ENCODE data around the gene COL25A1.

The COL25A1 gene

DNA sequence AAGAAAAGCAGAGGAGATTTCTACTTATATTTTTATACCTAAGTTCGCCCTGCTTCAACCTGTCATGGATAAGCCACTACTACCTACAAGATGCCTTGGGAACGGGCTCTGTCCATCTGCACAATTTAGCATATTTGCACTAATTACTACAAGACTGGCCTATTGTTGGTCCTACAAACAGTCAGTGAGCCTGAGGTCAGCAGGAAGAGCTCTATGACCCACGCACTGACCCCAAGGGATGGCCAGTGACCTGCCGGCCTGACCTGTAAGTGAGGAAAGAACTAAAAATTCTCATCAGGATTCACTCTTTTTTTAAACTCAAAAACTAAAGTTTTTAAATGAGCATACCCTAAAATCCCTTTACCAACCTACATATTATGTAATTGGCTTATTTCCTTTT is 142.0 kb downstream of the COL25A1 start:
- TF ChIP-seq CTCF (IDR thresholded peaks at IDR 0.05; ENCODE audit: low read depth, low read length) = no peak
- TF ChIP-seq EZH2phosphoT487 (IDR thresholded peaks at IDR 0.05; ENCODE audit: low read depth) = no peak
- H3K4me2 ChIP-seq (ENCODE audit: low read length) = no peak overlapping the region
- H3K27ac ChIP-seq (ENCODE audit: low read length) = no peak overlapping the region
- no peaks in the 10 kb centered on the region for H3K9me3 ChIP-seq (ENCODE audit: insufficient read depth, low read length)
- H3K4me1 ChIP-seq (ENCODE audit: low read length) = no peaks in the 10 kb centered on the region
- H3K27me3 ChIP-seq (ENCODE audit: low read depth, low read length) = no peaks in the 10 kb centered on the region
- H3K4me3 ChIP-seq (ENCODE audit: low read length) = no peak overlapping the region
- no peak overlapping the region for H3K9ac ChIP-seq (ENCODE audit: low read length)
- H3K36me3 ChIP-seq (replicated peaks; ENCODE audit: low read depth, low read length) = no peaks in the 10 kb centered on the region
- no peaks in the 10 kb centered on the region for H3K79me2 ChIP-seq (ENCODE audit: low read length)
- no peak overlapping the region for H2AFZ ChIP-seq (ENCODE audit: low read depth, low read length)
- H4K20me1 ChIP-seq (ENCODE audit: insufficient read depth, low read length) = no peaks in the 10 kb centered on the region

GRCh38 chr4:109157696-109158095 is 144.8 kb downstream of the COL25A1 start:
- no peaks in the 10 kb centered on the region for H3K36me3 ChIP-seq (replicated peaks; ENCODE audit: low read depth, low read length)
- no peaks in the 10 kb centered on the region for H3K27me3 ChIP-seq (ENCODE audit: low read depth, low read length)
- TF ChIP-seq EZH2phosphoT487 (IDR thresholded peaks at IDR 0.05; ENCODE audit: low read depth) (no peak), CTCF (IDR thresholded peaks at IDR 0.05; ENCODE audit: low read depth, low read length) (no peak)
- H2AFZ ChIP-seq (ENCODE audit: low read depth, low read length) = no peak overlapping the region
- H3K9ac ChIP-seq (ENCODE audit: low read length) = no peak overlapping the region
- H4K20me1 ChIP-seq (ENCODE audit: insufficient read depth, low read length) = no peaks in the 10 kb centered on the region
- H3K79me2 ChIP-seq (ENCODE audit: low read length) = no peaks in the 10 kb centered on the region
- H3K4me3 ChIP-seq (ENCODE audit: low read length) = no peak overlapping the region
- no peaks in the 10 kb centered on the region for H3K4me1 ChIP-seq (ENCODE audit: low read length)
- no peak overlapping the region for H3K27ac ChIP-seq (ENCODE audit: low read length)
- H3K9me3 ChIP-seq (ENCODE audit: insufficient read depth, low read length) = no peaks in the 10 kb centered on the region
- H3K4me2 ChIP-seq (ENCODE audit: low read length) = no peak overlapping the region

- H3K79me2 ChIP-seq (ENCODE audit: low read length) = no peaks in the 10 kb centered on the region
- H3K4me1 ChIP-seq (ENCODE audit: low read length) = no peaks in the 10 kb centered on the region
- H2AFZ ChIP-seq (ENCODE audit: low read depth, low read length) = no peak overlapping the region
- H3K9ac ChIP-seq (ENCODE audit: low read length) = no peak overlapping the region
- no peaks in the 10 kb centered on the region for H4K20me1 ChIP-seq (ENCODE audit: insufficient read depth, low read length)
- no peak overlapping the region for H3K4me2 ChIP-seq (ENCODE audit: low read length)
- no peak for TF ChIP-seq EZH2phosphoT487 (IDR thresholded peaks at IDR 0.05; ENCODE audit: low read depth)
- no peak for TF ChIP-seq CTCF (IDR thresholded peaks at IDR 0.05; ENCODE audit: low read depth, low read length)
- no peak overlapping the region for H3K27ac ChIP-seq (ENCODE audit: low read length)
- no peaks in the 10 kb centered on the region for H3K9me3 ChIP-seq (ENCODE audit: insufficient read depth, low read length)
- H3K4me3 ChIP-seq (ENCODE audit: low read length) = no peak overlapping the region
- no peaks in the 10 kb centered on the region for H3K36me3 ChIP-seq (replicated peaks; ENCODE audit: low read depth, low read length)
- no peaks in the 10 kb centered on the region for H3K27me3 ChIP-seq (ENCODE audit: low read depth, low read length)
Measured at GRCh38 chr4:109157205-109157604, 145.3 kb downstream of the COL25A1 start.

DNA sequence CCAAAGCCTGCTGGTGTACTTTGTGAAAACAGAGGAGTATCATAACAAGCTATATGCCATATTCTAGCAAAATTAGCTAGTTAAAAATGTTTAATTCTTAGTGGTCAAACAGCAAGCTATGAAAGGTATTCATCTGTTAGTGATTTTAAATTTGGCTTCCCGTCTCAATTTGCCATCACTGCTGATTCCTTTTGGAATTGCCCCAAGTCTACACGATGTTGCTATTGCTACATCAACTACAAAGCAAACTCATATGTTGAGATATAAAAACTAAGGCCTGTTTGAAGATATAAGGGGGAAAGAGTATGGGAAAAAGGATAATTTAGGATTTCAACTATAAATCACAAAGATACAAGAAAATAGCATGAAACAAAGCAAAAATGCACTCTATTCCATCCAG is 146.1 kb downstream of the COL25A1 start:
- no peaks in the 10 kb centered on the region for H3K27me3 ChIP-seq (ENCODE audit: low read depth, low read length)
- no peak overlapping the region for H2AFZ ChIP-seq (ENCODE audit: low read depth, low read length)
- no peaks in the 10 kb centered on the region for H4K20me1 ChIP-seq (ENCODE audit: insufficient read depth, low read length)

More for the DNA sequence above, 146.1 kb downstream of the COL25A1 start:
- Histone ChIP-seq H3K4me3 (ENCODE audit: low read length) (no peak overlapping the region), H3K4me2 (ENCODE audit: low read length) (no peak overlapping the region), H3K79me2 (ENCODE audit: low read length) (no peaks in the 10 kb centered on the region), H3K4me1 (ENCODE audit: low read length) (no peaks in the 10 kb centered on the region), H3K9ac (ENCODE audit: low read length) (no peak overlapping the region), H3K9me3 (ENCODE audit: insufficient read depth, low read length) (no peaks in the 10 kb centered on the region), H3K27ac (ENCODE audit: low read length) (no peak overlapping the region), H3K36me3 (replicated peaks; ENCODE audit: low read depth, low read length) (no peaks in the 10 kb centered on the region)
- no peak for TF ChIP-seq EZH2phosphoT487 (IDR thresholded peaks at IDR 0.05; ENCODE audit: low read depth)
- TF ChIP-seq CTCF (IDR thresholded peaks at IDR 0.05; ENCODE audit: low read depth, low read length) = no peak
